ENCODE measurements around the gene EFEMP1.

The EFEMP1 gene

DNA sequence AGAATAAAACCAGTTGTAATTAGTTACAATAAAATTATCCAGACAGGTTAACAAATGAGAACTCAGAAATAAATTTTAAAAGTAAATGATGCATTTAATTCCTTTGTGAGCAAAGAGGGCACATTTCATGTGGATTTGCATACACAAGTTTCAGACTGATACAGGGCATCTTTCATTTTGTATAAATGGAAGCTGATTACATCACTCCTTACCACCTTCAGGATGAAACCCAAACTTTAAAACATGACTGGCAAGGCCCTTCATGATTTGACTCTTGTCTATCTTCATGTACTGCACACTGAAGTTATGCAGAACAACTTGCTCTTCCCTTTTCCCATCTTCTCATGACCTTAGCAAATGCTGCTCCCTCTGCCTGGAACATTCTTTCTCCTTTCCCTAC is 26.9 kb downstream of the EFEMP1 start:
- FAIRE-seq = no peak

- no peak for FAIRE-seq
Observed at GRCh38 chr2:55894720-55895119, 28.9 kb downstream of the EFEMP1 start.

DNA sequence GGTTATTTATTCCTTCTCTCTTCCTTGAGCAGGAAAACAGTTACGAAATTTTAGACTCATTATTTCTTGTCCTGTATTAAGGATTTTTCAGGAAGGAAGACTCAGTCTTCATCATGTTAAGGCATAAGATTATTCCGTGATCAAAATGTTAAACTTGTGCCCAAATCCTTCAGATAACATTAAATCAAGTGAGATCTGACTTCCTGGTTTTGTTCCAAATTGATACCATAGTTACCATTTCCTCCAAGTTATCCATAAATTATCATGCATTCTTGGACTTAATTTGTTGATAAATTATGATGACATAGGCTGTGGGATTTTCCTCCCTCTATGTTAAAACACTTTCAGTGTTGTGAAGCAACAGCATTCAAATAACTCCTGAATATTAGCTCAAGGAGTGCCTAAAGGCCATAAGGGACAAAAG is 31.9 kb downstream of the EFEMP1 start:
- FAIRE-seq = no peak

DNA sequence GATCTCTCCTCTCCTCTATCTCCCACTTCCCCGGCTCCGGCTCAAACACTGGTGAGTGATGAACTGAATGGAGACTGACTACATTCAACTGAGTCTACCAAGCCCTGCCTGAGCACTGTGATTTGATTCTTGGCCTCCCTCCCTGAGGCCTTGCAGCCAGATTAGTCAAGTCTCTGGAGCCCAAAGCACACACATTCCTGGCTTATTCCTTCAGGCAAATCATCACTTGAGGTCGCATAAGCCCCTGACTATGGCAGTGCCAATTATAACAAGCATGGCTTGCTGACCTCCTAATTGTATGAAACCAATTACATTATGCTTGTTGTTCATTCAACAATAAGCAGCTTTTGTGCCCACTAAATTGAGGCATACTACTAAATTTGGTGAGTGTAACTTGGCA is 34.6 kb downstream of the EFEMP1 start:
- no peak for FAIRE-seq

GRCh38 chr2:55887901-55888624 is 35.5 kb downstream of the EFEMP1 start:
- FAIRE-seq = no peak

DNA sequence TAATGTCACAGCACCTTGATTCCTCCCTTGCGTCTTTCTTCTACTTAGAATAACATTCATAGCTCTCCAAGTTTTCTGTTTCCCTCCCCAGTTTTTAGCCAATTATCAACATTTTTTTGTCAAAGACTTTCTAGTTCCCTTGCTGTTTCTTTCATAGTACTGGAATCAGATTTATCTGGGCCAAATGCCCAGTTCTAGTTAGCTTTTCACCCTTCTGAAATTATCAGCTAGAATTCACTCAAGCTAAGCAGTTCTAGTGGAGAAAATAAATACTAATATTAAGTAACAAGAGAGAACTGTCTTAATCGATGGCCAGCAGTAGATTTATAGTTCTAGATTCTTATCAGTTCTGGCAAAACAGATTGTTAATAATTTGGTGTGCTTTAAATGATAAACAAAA is 36.2 kb downstream of the EFEMP1 start:
- FAIRE-seq = no peak

- FAIRE-seq = no peak
Observed at GRCh38 chr2:55885944-55886281, 37.7 kb downstream of the EFEMP1 start.

DNA sequence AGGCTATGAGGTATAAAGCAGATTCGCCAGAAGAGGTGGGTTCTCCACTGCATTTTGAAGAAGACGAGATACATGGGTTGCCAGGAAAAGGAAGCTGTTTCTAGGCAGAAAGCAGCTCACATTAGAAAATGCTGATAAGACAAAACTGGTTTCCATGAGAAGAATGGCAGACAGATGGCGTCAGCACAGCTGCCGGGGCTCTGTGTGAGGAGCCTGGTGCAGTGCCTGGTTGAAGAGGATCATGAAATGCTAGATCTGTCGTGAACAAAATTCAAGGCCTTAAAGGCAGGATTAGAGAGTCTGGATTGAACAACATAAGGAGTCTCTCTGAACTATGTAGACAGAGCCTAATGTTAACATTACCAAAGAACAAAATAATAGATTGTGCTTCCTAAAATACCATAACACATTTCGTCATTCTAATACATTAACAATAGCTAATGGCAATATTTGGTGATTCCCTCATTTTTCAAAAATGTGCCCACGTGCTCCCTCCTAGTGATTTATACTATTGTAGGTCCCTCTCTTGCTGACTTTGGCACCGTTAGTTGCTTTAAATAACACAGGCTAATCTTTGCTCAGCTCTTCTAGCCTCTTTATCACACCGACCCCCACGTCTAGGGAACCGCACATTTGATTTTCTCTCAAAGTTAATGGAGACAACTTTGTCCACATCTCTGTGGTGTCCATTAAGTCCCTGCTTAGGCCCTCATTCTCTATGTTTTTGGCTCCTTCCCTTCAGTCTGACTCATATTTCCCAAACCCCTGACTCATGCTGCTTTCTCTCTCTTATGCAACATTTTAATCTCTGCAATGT is 38.2 kb downstream of the EFEMP1 start:
- no peak for FAIRE-seq

DNA sequence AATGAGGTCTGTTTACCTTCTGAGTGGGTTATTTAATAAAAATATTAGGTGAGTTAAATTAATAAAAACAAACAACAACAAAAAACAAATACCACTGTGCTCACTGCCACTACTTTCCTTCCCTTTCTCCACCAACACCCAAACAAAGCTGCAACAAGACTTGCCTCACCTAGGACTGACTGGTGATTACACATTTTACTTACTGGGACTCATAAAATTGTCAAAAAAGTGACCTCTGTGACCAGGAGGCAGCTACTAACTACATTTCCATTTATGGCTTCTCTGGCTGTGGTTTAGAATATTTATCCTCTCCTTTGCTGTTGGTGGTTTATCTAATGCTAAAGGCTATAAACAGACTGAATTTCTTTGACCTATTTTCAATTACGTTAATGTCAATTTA is 39.8 kb downstream of the EFEMP1 start:
- no peak for FAIRE-seq

- no peak for FAIRE-seq
Observed at GRCh38 chr2:55883357-55883756, 40.2 kb downstream of the EFEMP1 start.

- FAIRE-seq = no peak
Observed at GRCh38 chr2:55882954-55883353, 40.6 kb downstream of the EFEMP1 start.

DNA sequence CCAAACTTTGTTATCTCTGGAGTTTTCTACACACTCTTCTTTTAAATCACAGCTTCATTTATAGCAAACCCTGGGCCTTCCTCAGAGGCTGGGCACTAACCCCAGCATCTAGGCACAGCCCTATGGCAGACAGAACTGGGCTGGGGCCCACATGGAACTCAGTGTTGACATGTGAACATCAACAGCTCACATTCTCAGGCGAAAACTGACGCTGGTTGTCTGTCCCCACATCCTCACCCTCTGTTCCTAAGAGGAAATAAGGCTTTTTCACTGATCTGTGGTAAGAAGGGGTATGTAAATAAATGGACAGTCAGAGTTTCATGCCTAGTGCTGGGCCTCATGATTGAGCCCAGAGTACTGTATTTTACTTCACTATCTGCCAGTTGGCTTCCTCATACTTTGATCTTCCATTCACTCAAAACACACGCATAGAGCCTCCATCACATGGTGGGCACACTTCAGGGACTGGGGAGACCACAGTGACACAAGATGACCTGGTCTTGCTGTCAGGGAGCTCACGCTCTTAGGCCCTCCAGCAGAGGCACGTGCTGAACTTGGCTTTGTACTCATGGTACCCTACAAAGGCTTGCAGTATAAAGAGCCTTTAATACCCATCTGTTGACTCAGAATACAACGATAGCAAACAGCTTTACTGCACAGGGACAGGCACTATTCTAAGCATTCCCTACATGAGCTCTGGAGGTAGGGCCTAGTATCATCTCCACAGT is 43.0 kb downstream of the EFEMP1 start:
- FAIRE-seq = no peak

GRCh38 chr2:55879976-55880375 is 43.6 kb downstream of the EFEMP1 start:
- FAIRE-seq = no peak

GRCh38 chr2:55877087-55877436 is 46.5 kb downstream of the EFEMP1 start:
- no peak for FAIRE-seq

- no peak for FAIRE-seq
Observed at GRCh38 chr2:55876429-55877086, 47.0 kb downstream of the EFEMP1 start.

DNA sequence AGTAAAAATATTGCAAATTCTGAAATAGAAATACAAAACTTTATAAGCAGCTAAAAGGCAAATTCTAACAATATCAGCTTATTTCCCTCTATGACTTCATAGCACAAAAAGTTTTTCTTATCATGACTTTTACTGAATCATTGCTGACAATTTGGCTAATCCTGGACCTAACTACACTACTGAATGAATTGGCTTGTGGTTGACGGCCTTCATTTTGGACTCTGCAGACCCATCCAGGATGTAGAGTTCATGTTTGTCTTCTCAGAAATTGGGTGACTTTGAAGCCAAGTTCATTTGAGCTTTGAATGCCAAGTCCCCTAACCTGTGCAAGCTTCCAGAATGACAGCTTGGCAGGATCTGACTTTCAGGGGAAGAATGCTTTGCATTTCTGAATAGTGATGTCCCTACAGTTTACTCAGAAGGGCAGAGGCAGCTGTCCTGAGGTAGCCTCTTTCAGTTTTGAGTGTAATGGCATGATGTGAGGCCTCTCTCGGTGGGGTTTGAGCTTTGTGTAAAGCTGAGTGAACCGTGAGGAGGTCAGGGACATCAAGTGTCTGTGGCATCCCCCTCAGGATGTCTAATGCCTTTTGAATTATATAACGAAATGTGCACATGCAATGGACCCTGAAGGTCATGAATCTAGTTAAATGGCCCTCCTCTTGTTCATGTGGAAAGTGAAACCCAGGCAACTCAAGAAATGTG is 48.0 kb downstream of the EFEMP1 start:
- FAIRE-seq = no peak

DNA sequence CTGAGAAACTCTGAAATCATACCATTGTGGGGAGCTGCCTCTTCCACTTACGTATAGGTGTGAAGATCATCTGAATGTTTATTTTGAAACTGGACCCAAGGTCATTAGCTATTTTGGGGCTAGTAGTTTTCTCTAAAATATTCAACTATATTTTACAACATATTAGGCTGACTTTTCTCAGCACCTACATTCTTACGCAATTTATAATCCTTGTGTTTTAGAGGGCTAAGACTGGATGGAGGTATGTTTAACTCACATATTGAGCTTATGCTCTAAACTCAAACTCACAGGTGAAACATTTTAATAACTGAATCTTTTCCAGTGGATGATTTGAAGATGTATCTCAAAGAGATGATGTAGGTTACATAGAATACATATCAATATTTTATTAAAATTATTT is 49.2 kb downstream of the EFEMP1 start:
- no peak for FAIRE-seq

DNA sequence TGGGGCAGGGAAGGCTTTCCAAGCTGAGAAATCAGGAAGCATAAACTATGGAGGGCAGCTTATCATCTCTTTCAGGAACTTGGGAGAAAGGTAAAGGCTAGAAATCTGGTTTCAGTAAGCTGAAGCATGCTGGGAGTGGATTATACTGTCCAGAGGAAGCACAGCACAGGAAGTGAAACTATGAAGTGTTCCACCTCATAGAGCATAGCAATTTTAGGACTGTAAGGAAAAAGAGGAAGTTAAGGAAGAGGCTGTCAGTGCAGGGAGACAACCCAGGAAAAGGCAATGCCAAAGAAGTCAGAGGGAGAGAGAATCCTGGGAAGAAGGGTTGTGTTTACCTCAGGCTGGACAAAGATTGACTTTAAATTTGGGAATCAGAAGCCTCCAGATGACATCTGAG is 51.9 kb downstream of the EFEMP1 start:
- FAIRE-seq = no peak

- FAIRE-seq = no peak
Observed at GRCh38 chr2:55869637-55870325, 53.8 kb downstream of the EFEMP1 start.

GRCh38 chr2:55865096-55865835 is 58.3 kb downstream of the EFEMP1 start:
- FAIRE-seq = no peak

DNA sequence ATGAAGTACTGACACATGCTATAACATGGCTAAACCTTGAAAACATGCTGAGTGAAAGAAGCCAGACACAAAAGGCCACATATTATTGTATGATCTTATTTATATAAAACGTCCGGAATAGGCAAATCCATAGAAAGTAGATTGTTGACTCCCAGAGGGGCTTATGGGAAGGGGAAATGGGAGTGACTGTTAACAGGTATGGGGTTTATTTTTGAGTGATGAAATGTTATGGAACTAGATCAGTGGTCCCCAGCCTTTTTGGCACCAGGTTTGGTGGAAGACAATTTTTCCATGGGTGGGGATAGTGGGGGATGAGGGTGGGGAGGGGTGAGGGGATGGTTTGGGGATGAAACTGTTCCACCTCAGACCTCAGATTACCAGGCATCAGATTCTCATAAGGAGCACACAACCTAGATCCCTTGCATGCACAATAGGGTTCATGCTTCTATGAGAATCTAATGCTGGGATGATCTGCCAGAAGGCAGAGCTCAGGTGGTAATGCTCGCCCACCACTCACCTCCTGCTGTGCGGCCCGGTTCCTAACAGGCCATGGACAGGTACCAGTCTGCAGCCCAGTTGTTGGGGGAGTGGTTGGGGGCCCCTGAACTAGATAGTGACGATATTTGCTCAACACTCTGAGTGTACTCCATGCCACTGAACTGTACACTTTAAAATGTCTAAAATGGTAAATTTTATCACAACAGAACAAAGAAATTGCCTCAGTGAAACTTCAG is 59.1 kb downstream of the EFEMP1 start:
- no peak for FAIRE-seq

All from colon (tissue), 2 donors.